K562 (cell line): ENCODE results near the gene TMED8. TPM values are rescaled to one million over a fixed set of nuclear protein-coding genes. Genes with fewer than 3 reads are reported as not detected.

Experiments used
- ATAC-seq: fragments of 200-7000 bp; cut with Tn5 transposase; 3 replicates; pipeline ENCODE4 v1.9.1; 2020; ENCODE audit warnings: moderate library complexity
- BruUV-seq: library from RNA; stranded (reverse); fragments of 400-500 nt; replicated peaks from 2 replicates; lab custom pipeline; 2021; lab: Mats Ljungman, UMichigan
- CTCF ChIA-PET: fragments of 300-600 bp; formaldehyde crosslinking; extraction: SDS; loops from one replicate; lab custom pipeline; 2021; ENCODE audit warnings: low intra/inter-chr PET ratio; lab: Yijun Ruan, JAX
- POLR2A ChIA-PET: fragments of 300-600, 350-650 bp; sonication (Branson Sonifier 250); formaldehyde crosslinking; extraction: SDS; loops from one replicate; lab custom pipeline; 2021; ENCODE audit warnings: antibody characterized with exemption, inconsistent platforms; lab: Yijun Ruan, JAX
- DNase-seq, 4 experiments: peaks; one replicate each; pipeline versions ENCODE4 v3.0.0 to v3.0.0-alpha.2; 2011 to 2018; ENCODE audit warnings: low spot score in 3 of 4, mixed read lengths in 3 of 4; ENCODE audit errors: extremely low read depth in 1 of 4
- FAIRE-seq: peaks from 2 replicates; lab custom pipeline; 2011; peaks lifted over from hg19 to GRCh38; lab: Jason Lieb, UNC
- H2AFZ ChIP-seq: 2 replicates; pipeline ENCODE4 v1.6.0; 2011; ENCODE audit warnings: low read depth, low read length, control low read depth, inconsistent platforms
- H3K27ac ChIP-seq: fragments of 200-600 bp; 3 replicates; pipeline ENCODE4 v1.8.0; 2011; ENCODE audit warnings: low read depth, mild to moderate bottlenecking, control low read depth, inconsistent platforms, low read length, moderate library complexity, mixed read lengths; ENCODE audit errors: extremely low read depth
- H3K27me3 ChIP-seq, 2 experiments: fragments of 300-600 bp in 1 of 2; 2 replicates in 1 of 2; 3 replicates in 1 of 2; pipeline versions ENCODE4 v1.6.0 to v1.8.0; 2011; ENCODE audit warnings: inconsistent platforms in 2 of 2, low read length in 2 of 2, mild to moderate bottlenecking in 1 of 2, mixed read lengths in 1 of 2, moderate library complexity in 1 of 2; ENCODE audit not compliant: control insufficient read depth in 2 of 2, insufficient read depth in 2 of 2
- H3K36me3 ChIP-seq: fragments of 300-600 bp; 3 replicates; pipeline ENCODE4 v1.8.0; 2011; ENCODE audit warnings: mild to moderate bottlenecking, low read length, inconsistent platforms; ENCODE audit not compliant: control insufficient read depth, insufficient read depth
- H3K4me1 ChIP-seq, 2 experiments: fragments of 200-600 bp in 1 of 2; replicated peaks in 1 of 2; 2 replicates in 1 of 2; 3 replicates in 1 of 2; pipeline versions ENCODE4 v1.5.1 to v1.8.0; 2011; ENCODE audit warnings: inconsistent platforms in 2 of 2, low read length in 2 of 2, mild to moderate bottlenecking in 1 of 2, mixed read lengths in 1 of 2, moderate library complexity in 1 of 2; ENCODE audit not compliant: control insufficient read depth in 2 of 2, insufficient read depth in 2 of 2
- H3K4me2 ChIP-seq: 2 replicates; pipeline ENCODE4 v1.6.1; 2011; ENCODE audit warnings: low read length, control low read depth, inconsistent platforms, mixed read lengths; ENCODE audit not compliant: insufficient read depth
- H3K4me3 ChIP-seq: fragments of 200-600 bp; sonication (generic), shearing (Covaris generic); 2 replicates; pipeline ENCODE4 v1.5.1; 2016; ENCODE audit warnings: control low read depth, inconsistent platforms
- H3K79me2 ChIP-seq: fragments of 200-600 bp; 3 replicates; pipeline ENCODE4 v1.8.0; 2011; ENCODE audit warnings: low read length, inconsistent platforms; ENCODE audit not compliant: control insufficient read depth, insufficient read depth
- H3K9ac ChIP-seq, 2 experiments: 2 replicates each; pipeline versions ENCODE4 v1.6.0 to v1.6.1; 2011; ENCODE audit warnings: low read depth in 2 of 2, low read length in 2 of 2, control low read depth in 1 of 2, inconsistent platforms in 1 of 2, mild to moderate bottlenecking in 1 of 2, mixed read lengths in 1 of 2; ENCODE audit not compliant: insufficient read depth in 1 of 2
- H3K9me1 ChIP-seq: one replicate; pipeline ENCODE4 v1.6.0; 2011; ENCODE audit warnings: inconsistent platforms, mild to moderate bottlenecking, low read length, moderate library complexity; ENCODE audit not compliant: control insufficient read depth, insufficient read depth
- H3K9me3 ChIP-seq: replicated peaks from 2 replicates; pipeline ENCODE4 v1.5.1; 2011; ENCODE audit warnings: low read depth, low read length, inconsistent platforms; ENCODE audit not compliant: control insufficient read depth, insufficient read depth
- H4K20me1 ChIP-seq: replicated peaks from 2 replicates; pipeline ENCODE4 v1.6.1; 2011; ENCODE audit warnings: low read length, inconsistent platforms, mixed read lengths; ENCODE audit not compliant: control insufficient read depth, insufficient read depth
- POLR3A ChIP-seq: IDR thresholded peaks from 2 replicates; pipeline ENCODE4 v1.6.1; 2011; ENCODE audit warnings: borderline replicate concordance, mild to moderate bottlenecking, moderate library complexity; ENCODE audit not compliant: insufficient read length, insufficient read depth; ENCODE audit errors: extremely low read depth
- RBM25 ChIP-seq: fragments of 200-400 bp; formaldehyde crosslinking; IDR thresholded peaks from 2 replicates; pipeline ENCODE4 v1.6.1; 2018; ENCODE audit warnings: low read length, low read depth, moderate library complexity; ENCODE audit not compliant: severe bottlenecking
- WGBS: fragments of 100-300 bp; shearing (Covaris generic); methylation state at CpG from one replicate; pipeline ENCODE4 v1.1.6; 2016; ENCODE audit warnings: low coverage, mixed read lengths; ENCODE audit not compliant: insufficient coverage; ENCODE audit errors: missing lambda C conversion rate; 5-methylcytosine and 5-hydroxymethylcytosine counted together
- in situ Hi-C: fragments of 300-500 bp; cut with MboI; formaldehyde crosslinking; loops from 4 replicates; pipeline ENCODE4 v1.15.0; 2018; ENCODE audit warnings: inconsistent platforms, mixed read lengths
- intact Hi-C: fragments of 100-400 bp; cut with micrococcal nuclease; formaldehyde crosslinking; loops from 2 replicates; pipeline ENCODE4 v1.14.2; 2022
- polyA plus RNA-seq, 8 experiments: library from polyadenylated mRNA; depleted of rRNA in 4 of 8; stranded (reverse) in 5 of 8; unstranded in 3 of 8; fragments of >200 nt; fragmentation: Nextera tagmentation in 2 of 8; fragmentation: Illumina TruSeq in 1 of 8; extraction: Ambion mirVana in 2 of 8; extraction: Trizol in 1 of 8; gene quantifications; 2 replicates each; pipeline versions ENCODE4 v1.2.1 to v1.2.3, GENCODE V29; 2011 to 2014; ENCODE audit warnings: inconsistent platforms in 1 of 8, missing spikeins in 1 of 8
- total RNA-seq, 7 experiments: library from RNA; depleted of rRNA in 6 of 7; stranded (reverse); fragments of >200 nt in 6 of 7; fragmentation: Illumina TruSeq in 2 of 7; extraction: Trizol in 2 of 7; gene quantifications; 2 replicates each; pipeline versions ENCODE4 v1.2.1 to v1.2.3, GENCODE V29; 2011 to 2021; ENCODE audit warnings: low replicate concordance in 1 of 7

TMED8 gene
- total and polyA plus RNA-seq, 9 of the 15 experiments (the other 6 are each of a cell fraction or from before 2014, with no cell fraction given): 3.3 to 17.4 (median 12.0) TPM

GRCh38 chr14:77324816-77325745, 51.8 kb downstream of the TMED8 start:
- BruUV-seq: no TSS peak
- intact Hi-C loops: loop anchor here (5.0 to 10.0 kb wide), 4 partner anchors 52 to 280 kb away; partner anchors contain the start of genes SAMD15 and TMED8
- Histone ChIP-seq H3K4me1 (peaks cover 7 to 10% of the 10 kb centered on the region in 2 experiments; a peak in 4 of 5 replicates), H3K9me3 (no peaks in the 10 kb centered on the region), H3K27ac (no peak overlapping the region), H2AFZ (no peak overlapping the region), H3K4me3 (no peak overlapping the region), H3K79me2 (peaks cover 10% of the 10 kb centered on the region; the same call in 2 of the 3 replicates), H3K4me2 (no peak overlapping the region), H3K9me1 (no peaks in the 10 kb centered on the region), H4K20me1 (no peaks in the 10 kb centered on the region), H3K36me3 (no peaks in the 10 kb centered on the region), H3K27me3 (no peaks in the 10 kb centered on the region), H3K9ac (no peak overlapping the region; a peak in 1 of 4 replicates)
- ATAC-seq: no peak
- 70% methylated on average over 9 of the region's 11 CpGs for WGBS
- no peak for DNase-seq
- no peak for FAIRE-seq
- TF ChIP-seq POLR3A (no peak), RBM25 (peak; percentile 28)
- in situ Hi-C loops: no loop called here
- ChIA-PET CTCF (no interaction called here), POLR2A (interaction anchor here (0.7 to 1.5 kb wide), 2 partner anchors 16 to 290 kb away, joined by 3 to 4 read pairs; no protein-coding TSS in a partner anchor)
